BE2C (cell line): ENCODE data around the gene ZNF821.
A peak's percentile ranks its signal among the peaks of the same experiment; 100 is the strongest.

Experiments used
- DNase-seq: peaks from one replicate; pipeline ENCODE4 v3.0.0-alpha.2; 2020
- H3K27me3 ChIP-seq: fragments of 250-450 bp; sonication (Bioruptor Pico); 2 replicates; pipeline ENCODE4 v1.5.1; 2020; ENCODE audit warnings: mild to moderate bottlenecking
- H3K36me3 ChIP-seq: fragments of 250-450 bp; sonication (Bioruptor Pico); 2 replicates; pipeline ENCODE4 v1.5.1; 2020; ENCODE audit warnings: mild to moderate bottlenecking
- H3K4me1 ChIP-seq: fragments of 250-450 bp; sonication (Bioruptor Pico); 2 replicates; pipeline ENCODE4 v1.5.1; 2020
- H3K4me3 ChIP-seq: 2 replicates; pipeline ENCODE4 v1.5.1; 2011; ENCODE audit warnings: low read depth, low read length
- H3K9me3 ChIP-seq: fragments of 250-450 bp; sonication (Bioruptor Pico); 2 replicates; pipeline ENCODE4 v1.5.1; 2020
- CTCF ChIP-seq: IDR thresholded peaks from 2 replicates; pipeline ENCODE4 v1.5.1; 2012; ENCODE audit warnings: mild to moderate bottlenecking, low read depth, low read length

Gene ZNF821

GRCh38 chr16:71904239-71904638 lies 20.3 kb upstream of the ZNF821 start:
- no peak for TF ChIP-seq CTCF
- H3K9me3 ChIP-seq = no peaks in the 10 kb centered on the region
- no peaks in the 10 kb centered on the region for H3K27me3 ChIP-seq
- H3K4me3 ChIP-seq = no peak overlapping the region
- DNase-seq = no peak
- peaks cover 22% of the 10 kb centered on the region for H3K36me3 ChIP-seq
- no peaks in the 10 kb centered on the region; the same call in 1 of the 2 replicates for H3K4me1 ChIP-seq

- no peak for DNase-seq
- Histone ChIP-seq H3K9me3 (no peaks in the 10 kb centered on the region), H3K4me1 (no peaks in the 10 kb centered on the region; the same call in 1 of the 2 replicates), H3K4me3 (no peak overlapping the region), H3K36me3 (peaks cover 19% of the 10 kb centered on the region), H3K27me3 (no peaks in the 10 kb centered on the region)
- TF ChIP-seq CTCF = no peak
These were observed 19.6 kb upstream of the ZNF821 start for GRCh38 chr16:71903608-71904007.

- no peaks in the 10 kb centered on the region for H3K27me3 ChIP-seq
- DNase-seq = no peak
- H3K4me1 ChIP-seq = no peaks in the 10 kb centered on the region; the same call in 1 of the 2 replicates
- TF ChIP-seq CTCF = no peak
- no peak overlapping the region for H3K4me3 ChIP-seq
- H3K36me3 ChIP-seq = peaks cover 16% of the 10 kb centered on the region
- no peaks in the 10 kb centered on the region for H3K9me3 ChIP-seq
These were observed 18.8 kb upstream of the ZNF821 start for GRCh38 chr16:71902656-71903365.

- no peak overlapping the region for H3K4me3 ChIP-seq
- no peak for DNase-seq
- H3K4me1 ChIP-seq = peaks cover 3% of the 10 kb centered on the region
- H3K9me3 ChIP-seq = no peaks in the 10 kb centered on the region
- no peaks in the 10 kb centered on the region for H3K27me3 ChIP-seq
- peaks cover 22% of the 10 kb centered on the region for H3K36me3 ChIP-seq
- no peak for TF ChIP-seq CTCF
These were observed 15.2 kb upstream of the ZNF821 start for GRCh38 chr16:71899171-71899570.

- TF ChIP-seq CTCF = no peak
- H3K36me3 ChIP-seq = peaks cover 10% of the 10 kb centered on the region
These were observed 12.9 kb upstream of the ZNF821 start for GRCh38 chr16:71896764-71897368.

GRCh38 chr16:71895679-71896365 lies 11.8 kb upstream of the ZNF821 start:
- peak overlapping the region; percentile 97 for H3K4me3 ChIP-seq
- no peak for TF ChIP-seq CTCF
- no peaks in the 10 kb centered on the region for H3K27me3 ChIP-seq
- peaks cover 3% of the 10 kb centered on the region for H3K4me1 ChIP-seq
- DNase-seq = no peak
- no peaks in the 10 kb centered on the region for H3K9me3 ChIP-seq
- peaks cover 10% of the 10 kb centered on the region for H3K36me3 ChIP-seq

More at GRCh38 chr16:71896764-71897368, 12.9 kb upstream of the ZNF821 start:
- no peak for DNase-seq
- Histone ChIP-seq H3K4me1 (peaks cover 3% of the 10 kb centered on the region), H3K4me3 (peak overlapping the region; percentile 97), H3K27me3 (no peaks in the 10 kb centered on the region), H3K9me3 (no peaks in the 10 kb centered on the region)
